Left lung (tissue), 10 donors: Measurements from ENCODE around the gene GOLGA6L7. TPM values are rescaled to one million over a fixed set of nuclear protein-coding genes. Genes with fewer than 3 reads are reported as not detected.
"Not testable (repeated sequence)": the region's sequence is repeated elsewhere in the genome, so short reads cannot be mapped to it uniquely, and the experiment has no call there.

Experiments used
- ATAC-seq: fragments of 200-7000 bp; cut with Tn5 transposase; one replicate; pipeline ENCODE4 v1.9.1; 2020; ENCODE audit warnings: moderate library complexity
- DNase-seq, 4 donors: peaks; one replicate each; pipeline ENCODE4 v3.0.0-alpha.2; 2013 to 2020
- H3K27ac ChIP-seq, 2 donors: fragments of 200-600 bp; sonication (generic) in 1 of 2; one replicate each; pipeline versions ENCODE4 v1.5.0 to v1.8.0; 2020 to 2021
- H3K27me3 ChIP-seq, 2 donors: fragments of 200-600 bp; sonication (generic) in 1 of 2; one replicate each; pipeline versions ENCODE4 v1.5.0 to v1.8.0; 2020 to 2021
- H3K36me3 ChIP-seq, 2 donors: fragments of 200-600 bp; sonication (generic) in 1 of 2; one replicate each; pipeline versions ENCODE4 v1.5.0 to v1.8.0; 2020 to 2021
- H3K4me1 ChIP-seq, 2 donors: fragments of 200-600 bp; one replicate each; pipeline ENCODE4 v1.8.0; 2021
- H3K4me3 ChIP-seq, 2 donors: fragments of 200-600 bp; sonication (generic) in 1 of 2; one replicate each; pipeline versions ENCODE4 v1.5.0 to v1.8.0; 2020 to 2021; ENCODE audit warnings: mild to moderate bottlenecking in 1 of 2
- H3K9me3 ChIP-seq, 2 donors: fragments of 200-600 bp; sonication (generic) in 1 of 2; one replicate each; pipeline versions ENCODE4 v1.5.0 to v1.8.0; 2020 to 2021
- intact Hi-C, 2 donors: fragments of 100-400 bp; cut with DNase I; formaldehyde crosslinking; loops; one replicate each; pipeline versions ENCODE4 v1.11.2 to v1.14.2; 2022
- polyA plus RNA-seq, 6 donors: library from polyadenylated mRNA; unstranded; fragments of 120-200 nt; gene quantifications; one replicate each; pipeline ENCODE4 v1.2.1, GENCODE V29; 2013; ENCODE audit not compliant: insufficient read length in 6 of 6
- total RNA-seq, 2 donors: library from RNA; stranded (reverse); fragmentation: NEBNext Ultra II Directional; extraction: Animal tissue kit (Norgen Biotek cat#: 25700); gene quantifications; one replicate each; pipeline ENCODE4 v1.2.1, GENCODE V29; 2021
- TF ChIP-seq, protein P1 (sequence below), 2 donors: fragments of 200-600 bp; sonication (generic) in 1 of 2; IDR thresholded peaks; one replicate each; pipeline versions ENCODE4 v1.5.0 to v1.8.0; 2021; ENCODE audit warnings: antibody characterized with exemption in 2 of 2
- donor health status: DM: no; HTN: yes; CAD: no.
- donor health status: DM: no; HTN: no; CAD: no.

The GOLGA6L7 gene
- total and polyA plus RNA-seq, 8 donors: 0.33 to 1.4 (median 0.95) TPM; not detected in 2

DNA sequence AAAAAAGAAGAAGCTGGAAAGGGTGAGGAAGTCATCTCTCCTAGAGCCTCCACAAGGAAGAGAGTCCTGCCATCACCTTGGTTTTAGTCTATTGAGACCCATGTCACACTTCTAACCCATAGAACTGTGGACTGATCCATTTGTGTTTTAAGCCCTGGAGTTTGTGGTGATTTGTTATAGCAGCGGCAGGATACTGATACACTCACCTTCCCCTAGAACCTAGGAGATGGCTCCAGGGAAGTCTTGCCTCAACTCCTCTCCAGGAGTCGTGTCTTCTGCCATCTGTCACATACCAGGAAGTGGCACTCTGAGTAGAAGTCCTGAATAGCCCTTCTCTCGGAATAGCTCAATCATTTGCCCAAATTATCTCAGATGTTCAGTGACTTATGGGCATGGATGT is 22.7 kb upstream of the GOLGA6L7 start:
- Histone ChIP-seq H3K9me3 (peaks cover 0 to 2% of the 10 kb centered on the region in 2 donors), H3K27ac (no peak overlapping the region), H3K27me3 (no peaks in the 10 kb centered on the region), H3K4me3 (no peak overlapping the region), H3K4me1 (no peaks in the 10 kb centered on the region), H3K36me3 (no peaks in the 10 kb centered on the region)
- TF ChIP-seq, protein P1, sequence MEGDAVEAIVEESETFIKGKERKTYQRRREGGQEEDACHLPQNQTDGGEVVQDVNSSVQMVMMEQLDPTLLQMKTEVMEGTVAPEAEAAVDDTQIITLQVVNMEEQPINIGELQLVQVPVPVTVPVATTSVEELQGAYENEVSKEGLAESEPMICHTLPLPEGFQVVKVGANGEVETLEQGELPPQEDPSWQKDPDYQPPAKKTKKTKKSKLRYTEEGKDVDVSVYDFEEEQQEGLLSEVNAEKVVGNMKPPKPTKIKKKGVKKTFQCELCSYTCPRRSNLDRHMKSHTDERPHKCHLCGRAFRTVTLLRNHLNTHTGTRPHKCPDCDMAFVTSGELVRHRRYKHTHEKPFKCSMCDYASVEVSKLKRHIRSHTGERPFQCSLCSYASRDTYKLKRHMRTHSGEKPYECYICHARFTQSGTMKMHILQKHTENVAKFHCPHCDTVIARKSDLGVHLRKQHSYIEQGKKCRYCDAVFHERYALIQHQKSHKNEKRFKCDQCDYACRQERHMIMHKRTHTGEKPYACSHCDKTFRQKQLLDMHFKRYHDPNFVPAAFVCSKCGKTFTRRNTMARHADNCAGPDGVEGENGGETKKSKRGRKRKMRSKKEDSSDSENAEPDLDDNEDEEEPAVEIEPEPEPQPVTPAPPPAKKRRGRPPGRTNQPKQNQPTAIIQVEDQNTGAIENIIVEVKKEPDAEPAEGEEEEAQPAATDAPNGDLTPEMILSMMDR (IDR thresholded peaks at IDR 0.05): no peak
- DNase-seq: no peak
- intact Hi-C loops: no loop called here
- ATAC-seq: no peak

DNA sequence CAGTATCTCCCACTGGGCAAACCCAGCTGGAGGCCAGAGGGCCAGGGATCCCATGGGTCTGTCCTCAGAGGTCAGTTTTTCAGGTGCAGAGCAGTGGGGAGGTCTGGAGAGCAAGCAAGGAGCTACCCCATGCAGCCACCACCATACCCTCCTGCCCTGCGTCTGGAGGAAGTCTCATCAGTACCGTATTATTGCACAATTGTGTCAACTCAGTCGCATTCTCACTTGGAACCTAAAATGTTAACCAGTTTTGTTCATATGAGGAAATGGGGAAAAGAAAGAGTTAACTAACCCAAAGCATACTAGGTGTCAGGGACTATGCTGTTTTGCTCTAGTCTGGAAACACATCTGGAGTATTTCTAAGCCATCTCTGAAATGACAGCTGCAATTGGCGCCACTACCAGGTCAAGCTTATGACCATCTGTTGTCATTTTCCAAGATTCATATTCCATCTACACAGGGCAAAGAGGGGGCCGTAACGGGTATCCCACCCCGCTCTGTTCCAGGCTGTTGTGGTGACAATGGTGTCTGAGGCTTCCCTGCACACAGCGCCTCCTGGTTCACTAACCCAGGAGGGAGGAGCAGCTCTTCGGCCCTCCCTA is 20.4 kb upstream of the GOLGA6L7 start:
- H3K27ac ChIP-seq: no peak overlapping the region
- no peaks in the 10 kb centered on the region for H3K36me3 ChIP-seq
- H3K9me3 ChIP-seq: peaks cover 0 to 2% of the 10 kb centered on the region in 2 donors
- TF ChIP-seq, protein P1 (IDR thresholded peaks at IDR 0.05): no peak
- DNase-seq (peak in 2 of 4 donors; percentile 34 to 49), ATAC-seq (no peak)
- H3K4me3 ChIP-seq: no peak overlapping the region
- no peaks in the 10 kb centered on the region for H3K4me1 ChIP-seq
- intact Hi-C loops: no loop called here
- H3K27me3 ChIP-seq: no peaks in the 10 kb centered on the region

DNA sequence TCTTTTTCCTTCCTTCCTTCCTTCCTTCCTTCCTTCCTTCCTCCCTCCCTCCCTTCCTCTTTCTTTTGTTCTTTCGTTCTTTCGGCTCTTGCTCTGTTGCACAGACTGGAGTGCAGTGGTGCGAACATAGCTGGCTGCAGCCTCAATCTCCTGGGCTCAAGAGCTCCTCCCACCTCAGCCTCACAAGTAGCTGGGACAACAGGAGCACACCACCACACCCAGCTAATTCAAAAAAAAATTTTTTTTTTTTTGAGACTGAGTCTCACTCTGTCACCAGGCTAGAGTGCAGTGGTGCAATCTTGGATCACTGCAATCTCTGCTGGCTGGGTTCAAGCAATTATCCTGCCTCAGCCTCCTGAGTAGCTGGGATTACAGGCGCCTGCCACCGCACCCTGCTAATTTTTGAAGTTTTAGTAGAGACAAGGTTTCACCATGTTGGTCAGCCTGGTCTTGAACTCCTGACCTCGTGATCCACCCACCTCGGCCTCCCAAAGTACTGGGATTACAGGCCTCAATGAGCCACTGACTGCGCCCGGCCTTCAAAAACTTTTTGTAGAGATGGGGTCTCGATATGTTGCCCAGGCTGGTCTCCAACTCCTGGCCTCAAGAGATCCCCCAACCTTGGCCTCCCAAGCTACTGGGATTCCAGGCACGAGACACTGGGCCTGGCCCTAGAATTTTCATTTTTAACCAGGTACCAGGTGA is 13.3 kb upstream of the GOLGA6L7 start:
- H3K27me3 ChIP-seq, H3K27ac ChIP-seq, intact Hi-C loops, H3K4me3 ChIP-seq, H3K36me3 ChIP-seq, H3K9me3 ChIP-seq, H3K4me1 ChIP-seq, DNase-seq: not testable (repeated sequence)
- peak; percentile 23 for ATAC-seq

DNA sequence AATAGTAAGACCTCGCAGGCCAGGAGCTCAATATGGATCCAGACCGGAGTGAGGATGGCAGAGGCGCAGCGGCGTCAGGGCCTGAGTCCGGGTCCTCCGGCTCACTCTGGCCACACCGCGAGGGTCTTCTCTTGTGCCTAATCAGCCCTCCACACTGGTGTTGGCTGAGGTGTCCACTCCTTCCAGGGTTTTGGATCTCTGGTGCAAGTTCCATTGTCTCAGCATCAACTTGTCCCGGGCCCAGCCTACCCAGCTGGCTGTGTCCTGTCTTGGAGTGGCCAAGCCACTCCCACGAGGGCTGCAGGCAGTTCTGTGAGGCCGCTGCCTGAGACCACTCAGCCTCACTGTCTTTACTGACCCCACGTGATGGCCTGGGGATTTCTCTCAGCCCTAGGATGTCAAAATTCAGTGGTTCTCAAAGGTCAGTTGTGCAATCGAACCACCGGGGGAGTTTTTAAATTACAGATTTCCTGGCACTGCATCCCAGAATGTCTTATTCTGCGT is 12.6 kb upstream of the GOLGA6L7 start:
- TF ChIP-seq, protein P1 (IDR thresholded peaks at IDR 0.05): no peak
- intact Hi-C loops: no loop called here
- DNase-seq: peak in 3 of 4 donors; percentile 40 to 90 (median 57)

DNA sequence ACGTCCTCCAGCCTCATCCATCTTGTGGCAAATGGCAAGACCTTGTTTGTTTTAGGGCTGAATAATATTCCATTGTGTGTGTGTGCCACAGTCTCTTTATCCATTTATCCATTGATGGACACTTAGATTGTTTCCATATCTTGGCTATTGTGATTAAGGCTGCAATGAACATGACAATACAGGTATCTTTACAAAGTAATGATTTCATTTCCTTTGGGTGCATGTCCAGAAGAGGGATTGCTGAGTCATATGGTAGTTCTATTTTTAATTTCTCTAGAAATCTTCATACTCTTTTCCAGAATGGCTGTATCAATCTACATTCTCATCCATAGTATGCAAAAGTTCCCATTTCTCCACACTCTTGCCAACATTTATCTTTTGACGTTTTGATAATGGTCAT is 6.1 kb upstream of the GOLGA6L7 start:
- intact Hi-C loops, H3K9me3 ChIP-seq, H3K4me3 ChIP-seq, DNase-seq, H3K27ac ChIP-seq, H3K4me1 ChIP-seq, H3K27me3 ChIP-seq, H3K36me3 ChIP-seq, ATAC-seq: not testable (repeated sequence)

More for the DNA sequence above, 12.6 kb upstream of the GOLGA6L7 start:
- ATAC-seq: peak; percentile 87
- H3K27me3 ChIP-seq: no peaks in the 10 kb centered on the region
- H3K27ac ChIP-seq: no peak overlapping the region
- no peak overlapping the region for H3K4me3 ChIP-seq
- H3K36me3 ChIP-seq: no peaks in the 10 kb centered on the region
- H3K9me3 ChIP-seq: no peaks in the 10 kb centered on the region
- H3K4me1 ChIP-seq: no peaks in the 10 kb centered on the region

DNA sequence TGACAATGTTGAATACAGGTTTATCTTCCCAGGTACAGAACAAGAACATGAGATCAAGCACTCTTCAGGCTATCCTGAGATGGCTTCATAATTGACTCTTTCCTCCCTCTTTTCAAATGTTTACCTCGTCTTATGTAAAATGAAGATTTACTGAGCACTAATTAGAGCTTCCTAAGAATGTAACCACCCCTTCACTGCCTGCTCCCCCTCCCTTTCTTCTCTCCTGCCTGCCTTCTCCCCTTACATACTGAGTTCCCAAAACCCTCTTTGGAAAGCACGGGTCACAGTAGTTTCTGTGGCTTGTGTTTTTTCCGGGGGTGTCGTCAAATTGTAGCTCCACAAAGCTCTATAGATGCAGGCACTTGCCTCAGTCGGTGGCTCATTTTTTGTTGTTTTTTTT is 5.2 kb upstream of the GOLGA6L7 start:
- H3K27ac ChIP-seq, DNase-seq, ATAC-seq, H3K9me3 ChIP-seq, H3K4me1 ChIP-seq, H3K4me3 ChIP-seq, H3K27me3 ChIP-seq, intact Hi-C loops, H3K36me3 ChIP-seq: not testable (repeated sequence)

DNA sequence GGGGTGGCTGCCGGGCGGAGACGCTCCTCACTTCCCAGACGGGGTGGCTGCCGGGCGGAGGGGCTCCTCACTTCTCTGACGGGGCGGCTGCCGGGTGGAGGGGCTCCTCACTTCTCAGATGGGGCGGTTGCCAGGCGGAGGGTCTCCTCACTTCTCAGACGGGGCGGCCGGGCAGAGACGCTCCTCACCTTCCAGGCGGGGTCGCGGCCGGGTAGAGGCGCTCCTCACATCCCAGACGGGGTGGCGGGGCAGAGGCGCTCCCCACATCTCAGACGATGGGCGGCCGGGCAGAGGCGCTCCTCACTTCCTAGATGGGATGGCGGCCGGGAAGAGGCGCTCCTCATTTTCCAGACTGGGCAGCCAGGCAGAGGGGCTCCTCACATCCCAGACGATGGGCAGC is 1.3 kb upstream of the GOLGA6L7 start:
- H3K27ac ChIP-seq, DNase-seq, H3K4me1 ChIP-seq, H3K9me3 ChIP-seq, ATAC-seq, H3K36me3 ChIP-seq, H3K4me3 ChIP-seq, intact Hi-C loops, H3K27me3 ChIP-seq: not testable (repeated sequence)

DNA sequence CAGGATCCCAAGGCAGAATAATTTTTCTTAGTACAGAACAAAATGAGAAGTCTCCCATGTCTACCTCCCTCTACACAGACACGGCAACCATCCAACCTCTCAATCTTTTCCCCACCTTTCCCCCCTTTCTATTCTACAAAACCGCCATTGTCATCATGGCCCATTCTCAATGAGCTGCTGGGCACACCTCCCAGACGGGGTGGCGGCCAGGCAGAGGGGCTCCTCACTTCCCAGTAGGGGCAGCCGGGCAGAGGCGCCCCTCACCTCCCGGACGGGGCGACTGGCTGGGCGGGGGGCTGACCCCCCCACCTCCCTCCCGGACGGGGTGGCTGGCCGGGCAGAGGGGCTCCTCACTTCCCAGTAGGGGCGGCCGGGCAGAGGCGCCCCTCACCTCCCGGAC is 827 bp upstream of the GOLGA6L7 start:
- H3K27me3 ChIP-seq, DNase-seq, intact Hi-C loops, H3K27ac ChIP-seq, H3K4me1 ChIP-seq, H3K9me3 ChIP-seq, H3K36me3 ChIP-seq, ATAC-seq, H3K4me3 ChIP-seq: not testable (repeated sequence)

DNA sequence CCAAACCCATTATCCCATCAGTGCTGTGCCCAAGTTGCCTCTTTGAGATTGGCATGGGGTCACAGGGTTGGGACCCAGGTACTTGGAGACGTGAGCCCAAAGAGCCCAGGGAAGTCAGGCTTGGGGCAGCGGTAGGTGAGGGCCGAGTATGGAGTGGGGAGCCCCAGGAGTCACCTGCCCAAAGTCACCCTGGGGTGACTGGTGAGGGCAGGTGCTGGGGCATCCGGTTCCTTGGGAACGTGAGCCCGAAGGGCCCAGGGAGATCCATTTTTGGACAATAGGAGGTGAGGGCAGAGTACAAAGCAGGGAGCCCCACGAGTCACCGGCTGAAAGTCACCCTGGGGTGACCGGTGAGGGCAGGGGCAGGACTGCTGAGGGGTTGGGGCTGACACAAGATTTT is 485 bp downstream of the GOLGA6L7 start:
- H3K9me3 ChIP-seq, H3K36me3 ChIP-seq, H3K4me1 ChIP-seq, DNase-seq, ATAC-seq, H3K27ac ChIP-seq, H3K27me3 ChIP-seq, H3K4me3 ChIP-seq, intact Hi-C loops: not testable (repeated sequence)

DNA sequence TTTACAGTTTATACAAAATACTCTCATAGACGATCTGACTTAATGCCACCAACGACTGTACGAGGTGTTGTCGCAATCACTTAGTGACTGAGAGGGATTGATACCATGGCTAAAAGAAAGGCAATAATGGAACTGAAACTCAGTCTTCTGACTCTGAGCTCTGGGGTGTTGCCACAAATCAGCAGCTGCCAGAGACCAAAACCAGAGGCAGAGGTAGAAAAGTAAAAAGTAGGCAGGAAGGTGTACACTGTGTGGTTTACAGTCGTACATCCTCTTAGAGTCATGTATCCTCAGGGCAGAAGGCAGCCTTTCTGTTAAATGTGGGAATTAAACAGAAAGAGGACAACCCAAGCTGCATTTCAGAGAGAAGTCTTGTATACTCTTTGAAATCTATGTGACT is 1.2 kb downstream of the GOLGA6L7 start:
- DNase-seq, H3K27ac ChIP-seq, H3K27me3 ChIP-seq, H3K9me3 ChIP-seq, H3K4me3 ChIP-seq, intact Hi-C loops, ATAC-seq, H3K4me1 ChIP-seq, H3K36me3 ChIP-seq: not testable (repeated sequence)
